PC-9 (cell line): ENCODE measurements around the gene TES.

Experiments
- EZH2 ChIP-seq: fragments of 200-600 bp; sonication (generic); IDR thresholded peaks from 2 replicates; pipeline ENCODE4 v1.8.0; 2017; ENCODE audit warnings: antibody characterized with exemption, low read depth
- TF ChIP-seq, protein P1 (sequence below): fragments of 200-600 bp; sonication (generic); conservative IDR thresholded peaks from 2 replicates; pipeline ENCODE4 v1.6.1; 2017; ENCODE audit warnings: mixed run types, antibody characterized with exemption, mild to moderate bottlenecking, moderate library complexity

DNA sequence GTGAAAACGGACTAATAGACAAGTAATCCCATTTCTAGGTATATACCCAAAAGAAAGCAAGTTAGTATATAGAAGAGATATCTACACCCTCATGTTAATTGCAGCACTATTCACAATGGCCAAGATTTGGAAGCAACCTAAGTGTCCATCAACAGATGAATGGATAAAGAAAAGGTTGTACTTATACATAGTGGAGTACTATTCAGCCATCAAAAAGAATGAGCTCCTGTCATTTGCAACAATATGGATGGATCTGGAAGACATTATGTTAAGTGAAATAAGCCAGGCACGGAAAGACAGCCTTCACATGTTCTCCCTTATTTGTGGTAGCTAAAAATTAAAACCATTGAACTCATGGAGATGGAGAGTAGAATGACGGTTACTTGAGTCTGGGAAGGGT, 88.2 kb downstream of the TES start:
- TF ChIP-seq, protein P1, sequence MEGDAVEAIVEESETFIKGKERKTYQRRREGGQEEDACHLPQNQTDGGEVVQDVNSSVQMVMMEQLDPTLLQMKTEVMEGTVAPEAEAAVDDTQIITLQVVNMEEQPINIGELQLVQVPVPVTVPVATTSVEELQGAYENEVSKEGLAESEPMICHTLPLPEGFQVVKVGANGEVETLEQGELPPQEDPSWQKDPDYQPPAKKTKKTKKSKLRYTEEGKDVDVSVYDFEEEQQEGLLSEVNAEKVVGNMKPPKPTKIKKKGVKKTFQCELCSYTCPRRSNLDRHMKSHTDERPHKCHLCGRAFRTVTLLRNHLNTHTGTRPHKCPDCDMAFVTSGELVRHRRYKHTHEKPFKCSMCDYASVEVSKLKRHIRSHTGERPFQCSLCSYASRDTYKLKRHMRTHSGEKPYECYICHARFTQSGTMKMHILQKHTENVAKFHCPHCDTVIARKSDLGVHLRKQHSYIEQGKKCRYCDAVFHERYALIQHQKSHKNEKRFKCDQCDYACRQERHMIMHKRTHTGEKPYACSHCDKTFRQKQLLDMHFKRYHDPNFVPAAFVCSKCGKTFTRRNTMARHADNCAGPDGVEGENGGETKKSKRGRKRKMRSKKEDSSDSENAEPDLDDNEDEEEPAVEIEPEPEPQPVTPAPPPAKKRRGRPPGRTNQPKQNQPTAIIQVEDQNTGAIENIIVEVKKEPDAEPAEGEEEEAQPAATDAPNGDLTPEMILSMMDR: no peak
- no peak for TF ChIP-seq EZH2
